CD14-positive monocyte (primary cell): ENCODE results near the gene SLC28A1. TPM values are rescaled to one million over a fixed set of nuclear protein-coding genes. Genes with fewer than 3 reads are reported as not detected.

ENCODE experiments used
- DNase-seq, 3 donors: peaks; one replicate each; pipeline ENCODE4 v3.0.0-alpha.2; 2011 to 2022
- H2AFZ ChIP-seq: 2 replicates; pipeline ENCODE4 v1.6.0; 2012; ENCODE audit warnings: mild to moderate bottlenecking, low read depth, low read length, inconsistent platforms; ENCODE audit not compliant: insufficient read depth, poor library complexity, severe bottlenecking
- H3K27ac ChIP-seq, 2 donors: 1 replicate in 1 of 2; 2 replicates in 1 of 2; pipeline ENCODE4 v1.5.1; 2012 to 2013; ENCODE audit warnings: low read length in 2 of 2, control low read depth in 1 of 2, inconsistent platforms in 1 of 2, low read depth in 1 of 2, mild to moderate bottlenecking in 1 of 2
- H3K27me3 ChIP-seq, 2 donors: one replicate each; pipeline versions ENCODE4 v1.6.0 to v1.6.1; 2011 to 2013; ENCODE audit warnings: low read length in 2 of 2; ENCODE audit not compliant: control insufficient read depth in 2 of 2, insufficient read depth in 2 of 2
- H3K36me3 ChIP-seq, 2 donors: replicated peaks in 1 of 2; 1 replicate in 1 of 2; 2 replicates in 1 of 2; pipeline versions ENCODE4 v1.5.1 to v1.6.1; 2012 to 2013; ENCODE audit warnings: low read length in 2 of 2, control low read depth in 1 of 2, inconsistent platforms in 1 of 2, mild to moderate bottlenecking in 1 of 2; ENCODE audit not compliant: insufficient read depth in 2 of 2, control insufficient read depth in 1 of 2
- H3K4me1 ChIP-seq, 2 donors: 1 replicate in 1 of 2; 2 replicates in 1 of 2; pipeline versions ENCODE4 v1.5.1 to v1.6.1; 2012 to 2013; ENCODE audit warnings: low read length in 2 of 2, control low read depth in 1 of 2, inconsistent platforms in 1 of 2, mild to moderate bottlenecking in 1 of 2, moderate library complexity in 1 of 2; ENCODE audit not compliant: insufficient read depth in 2 of 2, control insufficient read depth in 1 of 2
- H3K4me2 ChIP-seq: replicated peaks from 2 replicates; pipeline ENCODE3; 2012; ENCODE audit warnings: low read length, moderate library complexity, mild to moderate bottlenecking; ENCODE audit not compliant: poor library complexity, severe bottlenecking; ENCODE audit errors: extremely low read depth
- H3K4me3 ChIP-seq, 3 experiments: fragments of 200-600 bp in 1 of 3; sonication (generic) in 1 of 3; replicated peaks in 1 of 3; 1 replicate in 2 of 3; 2 replicates in 1 of 3; pipeline ENCODE4 v1.5.1; 2011 to 2013; ENCODE audit warnings: low read length in 3 of 3, mild to moderate bottlenecking in 3 of 3, control low read depth in 2 of 3, low read depth in 2 of 3, inconsistent platforms in 1 of 3, moderate library complexity in 1 of 3
- H3K79me2 ChIP-seq: 2 replicates; pipeline ENCODE4 v1.6.0; 2012; ENCODE audit warnings: mild to moderate bottlenecking, control low read depth, inconsistent platforms, low read length, moderate library complexity; ENCODE audit not compliant: insufficient read depth
- H3K9ac ChIP-seq: 2 replicates; pipeline ENCODE4 v1.6.0; 2017; ENCODE audit warnings: low read length, mild to moderate bottlenecking; ENCODE audit not compliant: insufficient read depth, poor library complexity, severe bottlenecking
- H3K9me3 ChIP-seq, 2 donors: replicated peaks in 1 of 2; 1 replicate in 1 of 2; 2 replicates in 1 of 2; pipeline versions ENCODE4 v1.5.1 to v1.6.1; 2012 to 2013; ENCODE audit warnings: low read length in 2 of 2, control low read depth in 1 of 2; ENCODE audit not compliant: control insufficient read depth in 1 of 2, insufficient read depth in 1 of 2
- H4K20me1 ChIP-seq: 2 replicates; pipeline ENCODE4 v1.6.0; 2012; ENCODE audit warnings: mild to moderate bottlenecking, low read length, control low read depth, moderate library complexity; ENCODE audit not compliant: insufficient read depth
- H3K27ac Mint-ChIP-seq, 7 donors: one replicate each; pipeline ENCODE4 v1.8.0; 2020; ENCODE audit warnings: mild to moderate bottlenecking in 7 of 7, mixed read lengths in 7 of 7, moderate library complexity in 6 of 7, inconsistent platforms in 2 of 7
- H3K27me3 Mint-ChIP-seq, 3 donors: one replicate each; pipeline ENCODE4 v1.8.0; 2021 to 2022; ENCODE audit warnings: low read depth in 3 of 3, mild to moderate bottlenecking in 3 of 3, mixed read lengths in 3 of 3, moderate library complexity in 3 of 3, inconsistent platforms in 1 of 3
- H3K36me3 Mint-ChIP-seq, 2 donors: one replicate each; pipeline ENCODE4 v1.8.0; 2020; ENCODE audit warnings: mixed read lengths in 2 of 2, inconsistent platforms in 1 of 2, mild to moderate bottlenecking in 1 of 2
- H3K4me1 Mint-ChIP-seq: one replicate; pipeline ENCODE4 v1.8.0; 2020; ENCODE audit warnings: mild to moderate bottlenecking, mixed read lengths
- H3K4me3 Mint-ChIP-seq, 2 donors: one replicate each; pipeline ENCODE4 v1.8.0; 2020; ENCODE audit warnings: mild to moderate bottlenecking in 2 of 2, mixed read lengths in 2 of 2, moderate library complexity in 1 of 2
- H3K9me3 Mint-ChIP-seq, 7 donors: one replicate each; pipeline ENCODE4 v1.8.0; 2020 to 2022; ENCODE audit warnings: mixed read lengths in 7 of 7, mild to moderate bottlenecking in 6 of 7, moderate library complexity in 6 of 7, inconsistent platforms in 2 of 7
- CTCF ChIP-seq: fragments of 200-600 bp; IDR thresholded peaks from one replicate; pipeline ENCODE4 v1.8.0; 2022; ENCODE audit warnings: antibody characterized with exemption, mild to moderate bottlenecking
- WGBS: methylation state at CpG from one replicate; pipeline ENCODE4 v1.1.5; 2013; ENCODE audit warnings: missing lambda C conversion rate; ENCODE audit not compliant: insufficient coverage; 5-methylcytosine and 5-hydroxymethylcytosine counted together
- intact Hi-C, 2 donors: fragments of 100-400 bp; cut with micrococcal nuclease; formaldehyde crosslinking; loops; one replicate each; pipeline versions ENCODE4 v1.15.0 to v1.15.1; 2023
- polyA plus RNA-seq, 3 donors: library from polyadenylated mRNA; depleted of rRNA in 1 of 3; unstranded in 2 of 3; stranded (reverse) in 1 of 3; fragments of 300-500 nt in 2 of 3; fragments of >200 nt in 1 of 3; fragmentation: Illumina TruSeq in 2 of 3; gene quantifications; 1 replicate in 2 of 3; 2 replicates in 1 of 3; pipeline ENCODE4 v1.2.3, GENCODE V29; 2012 to 2021

SLC28A1 gene
- polyA plus RNA-seq, 3 donors = not detected

GRCh38 chr15:84904419-84904818, 20.0 kb downstream of the SLC28A1 start:
- peaks cover 0 to 11% of the 10 kb centered on the region in 2 donors for H3K9me3 ChIP-seq
- no peak overlapping the region for H3K27ac ChIP-seq
- H4K20me1 ChIP-seq = no peaks in the 10 kb centered on the region
- no peak overlapping the region for H3K9ac ChIP-seq
- no peaks in the 10 kb centered on the region for H3K36me3 ChIP-seq
- no peak for TF ChIP-seq CTCF
- no peak overlapping the region for H2AFZ ChIP-seq
- no peaks in the 10 kb centered on the region for H3K79me2 ChIP-seq
- H3K4me1 ChIP-seq = no peaks in the 10 kb centered on the region
- no peaks in the 10 kb centered on the region for H3K27me3 ChIP-seq
- H3K36me3 Mint-ChIP-seq = no peaks in the 10 kb centered on the region
- intact Hi-C loops = no loop called here
- no peak overlapping the region for H3K4me2 ChIP-seq
- H3K4me1 Mint-ChIP-seq = no peaks in the 10 kb centered on the region
- no peak overlapping the region for H3K27ac Mint-ChIP-seq
- DNase-seq = no peak
- peaks cover 6 to 22% (median 14%) of the 10 kb centered on the region in 7 donors for H3K9me3 Mint-ChIP-seq
- 100% methylated on average over 2 of the region's 2 CpGs for WGBS
- no peak overlapping the region for H3K4me3 Mint-ChIP-seq
- H3K27me3 Mint-ChIP-seq = peaks cover 2 to 3% (median 2%) of the 10 kb centered on the region in 3 donors
- no peak overlapping the region for H3K4me3 ChIP-seq

GRCh38 chr15:84905016-84905916, 20.8 kb downstream of the SLC28A1 start:
- WGBS = 96% methylated on average over 13 of the region's 15 CpGs

More at GRCh38 chr15:84905016-84905916, 20.8 kb downstream of the SLC28A1 start:
- no peak overlapping the region for H3K27ac ChIP-seq
- no peak overlapping the region for H3K4me3 ChIP-seq
- no peaks in the 10 kb centered on the region for H3K27me3 ChIP-seq
- no peak overlapping the region for H3K9ac ChIP-seq
- no peak overlapping the region for H3K27ac Mint-ChIP-seq
- H4K20me1 ChIP-seq = no peaks in the 10 kb centered on the region
- no peaks in the 10 kb centered on the region for H3K36me3 Mint-ChIP-seq
- no peak overlapping the region for H3K4me2 ChIP-seq
- no peaks in the 10 kb centered on the region for H3K4me1 ChIP-seq
- H3K79me2 ChIP-seq = no peaks in the 10 kb centered on the region
- H3K4me3 Mint-ChIP-seq = no peak overlapping the region
- DNase-seq = no peak
- intact Hi-C loops = no loop called here
- no peak for TF ChIP-seq CTCF
- peaks cover 4 to 15% (median 11%) of the 10 kb centered on the region in 7 donors for H3K9me3 Mint-ChIP-seq
- peaks cover 2% of the 10 kb centered on the region in 3 donors for H3K27me3 Mint-ChIP-seq
- H3K4me1 Mint-ChIP-seq = no peaks in the 10 kb centered on the region
- peaks cover 0 to 11% of the 10 kb centered on the region in 2 donors for H3K9me3 ChIP-seq
- H3K36me3 ChIP-seq = no peaks in the 10 kb centered on the region
- no peak overlapping the region for H2AFZ ChIP-seq
